HEK293 (cell line): Measurements from ENCODE around the gene YAF2.

ENCODE experiments used
- KLF10 ChIP-seq: fragments of 450-650 bp; IDR thresholded peaks from 2 replicates; pipeline ENCODE4 v1.5.1; 2018; ENCODE audit warnings: missing biosample characterization, mild to moderate bottlenecking, missing genetic modification characterization
- MYNN ChIP-seq: fragments of 450-650 bp; formaldehyde crosslinking; IDR thresholded peaks from 2 replicates; pipeline ENCODE4 v1.5.1; 2016; ENCODE audit warnings: missing biosample characterization, missing genetic modification characterization, borderline replicate concordance
- WT1 ChIP-seq: fragments of 450-650 bp; formaldehyde crosslinking; IDR thresholded peaks from 2 replicates; pipeline ENCODE4 v1.5.1; 2016; ENCODE audit warnings: missing biosample characterization, missing genetic modification characterization
- ZFP37 ChIP-seq: fragments of 450-650 bp; formaldehyde crosslinking; IDR thresholded peaks from 2 replicates; pipeline ENCODE4 v1.5.1; 2016; ENCODE audit warnings: missing biosample characterization, missing genetic modification characterization
- ZNF112 ChIP-seq: fragments of 450-650 bp; formaldehyde crosslinking; IDR thresholded peaks from 2 replicates; pipeline ENCODE4 v1.5.0; 2017; ENCODE audit warnings: missing biosample characterization, missing genetic modification characterization
- ZNF157 ChIP-seq: fragments of 450-650 bp; formaldehyde crosslinking; IDR thresholded peaks from 2 replicates; pipeline ENCODE4 v1.5.1; 2016; ENCODE audit warnings: missing biosample characterization, missing genetic modification characterization
- ZNF19 ChIP-seq: fragments of 450-650 bp; formaldehyde crosslinking; IDR thresholded peaks from 2 replicates; pipeline ENCODE4; 2016; ENCODE audit warnings: missing biosample characterization, missing genetic modification characterization, low read depth
- ZNF324 ChIP-seq: fragments of 450-650 bp; formaldehyde crosslinking; IDR thresholded peaks from 2 replicates; pipeline ENCODE4 v1.5.1; 2016; ENCODE audit warnings: missing biosample characterization, missing genetic modification characterization
- ZNF510 ChIP-seq: fragments of 450-650 bp; formaldehyde crosslinking; IDR thresholded peaks from 2 replicates; pipeline ENCODE4 v1.5.1; 2018; ENCODE audit warnings: mild to moderate bottlenecking, missing genetic modification characterization, missing biosample characterization; ENCODE audit not compliant: insufficient replicate concordance
- ZNF518A ChIP-seq: fragments of 450-650 bp; formaldehyde crosslinking; conservative IDR thresholded peaks from 2 replicates; pipeline ENCODE4 v1.5.1; 2016; ENCODE audit warnings: low read depth, missing biosample characterization, missing genetic modification characterization
- ZNF549 ChIP-seq: fragments of 450-650 bp; IDR thresholded peaks from 2 replicates; pipeline ENCODE4 v1.5.1; 2018; ENCODE audit warnings: missing biosample characterization, missing genetic modification characterization, mild to moderate bottlenecking, inconsistent platforms, moderate library complexity
- ZNF629 ChIP-seq: fragments of 450-650 bp; formaldehyde crosslinking; IDR thresholded peaks from 2 replicates; pipeline ENCODE4 v1.5.1; 2017; ENCODE audit warnings: missing biosample characterization, missing genetic modification characterization
- ZNF645 ChIP-seq: fragments of 450-650 bp; formaldehyde crosslinking; IDR thresholded peaks from 2 replicates; pipeline ENCODE4; 2016; ENCODE audit warnings: missing biosample characterization, missing genetic modification characterization
- ZNF654 ChIP-seq: fragments of 450-650 bp; formaldehyde crosslinking; IDR thresholded peaks from 2 replicates; pipeline ENCODE4 v1.5.1; 2016; ENCODE audit warnings: low read depth, missing biosample characterization, missing genetic modification characterization
- ZSCAN30 ChIP-seq: fragments of 450-650 bp; IDR thresholded peaks from 2 replicates; pipeline ENCODE4 v1.5.1; 2018; ENCODE audit warnings: missing biosample characterization, mild to moderate bottlenecking, missing genetic modification characterization, moderate library complexity
- ZSCAN5A ChIP-seq: fragments of 450-650 bp; formaldehyde crosslinking; IDR thresholded peaks from 2 replicates; pipeline ENCODE4 v1.5.1; 2016; ENCODE audit warnings: missing biosample characterization, missing genetic modification characterization
- ZXDB ChIP-seq: fragments of 450-650 bp; formaldehyde crosslinking; IDR thresholded peaks from 2 replicates; pipeline ENCODE4 v1.5.1; 2016; ENCODE audit warnings: missing biosample characterization, missing genetic modification characterization
- TF ChIP-seq, protein P1 (sequence below): fragments of 450-650 bp; formaldehyde crosslinking; IDR thresholded peaks from 2 replicates; pipeline ENCODE4 v1.5.1; 2016; ENCODE audit warnings: missing biosample characterization, missing genetic modification characterization
- TF ChIP-seq, protein P2 (sequence below): fragments of 450-650 bp; formaldehyde crosslinking; IDR thresholded peaks from 2 replicates; pipeline ENCODE4 v1.5.1; 2016; ENCODE audit warnings: missing biosample characterization, missing genetic modification characterization
- TF ChIP-seq, protein P3 (sequence below): fragments of 450-650 bp; formaldehyde crosslinking; IDR thresholded peaks from 2 replicates; pipeline ENCODE4 v1.5.1; 2016; ENCODE audit warnings: missing biosample characterization, missing genetic modification characterization
- TF ChIP-seq, protein P4 (sequence below): fragments of 450-650 bp; IDR thresholded peaks from 2 replicates; pipeline ENCODE4 v1.5.1; 2018; ENCODE audit warnings: missing biosample characterization, mild to moderate bottlenecking, missing genetic modification characterization

Gene YAF2

DNA sequence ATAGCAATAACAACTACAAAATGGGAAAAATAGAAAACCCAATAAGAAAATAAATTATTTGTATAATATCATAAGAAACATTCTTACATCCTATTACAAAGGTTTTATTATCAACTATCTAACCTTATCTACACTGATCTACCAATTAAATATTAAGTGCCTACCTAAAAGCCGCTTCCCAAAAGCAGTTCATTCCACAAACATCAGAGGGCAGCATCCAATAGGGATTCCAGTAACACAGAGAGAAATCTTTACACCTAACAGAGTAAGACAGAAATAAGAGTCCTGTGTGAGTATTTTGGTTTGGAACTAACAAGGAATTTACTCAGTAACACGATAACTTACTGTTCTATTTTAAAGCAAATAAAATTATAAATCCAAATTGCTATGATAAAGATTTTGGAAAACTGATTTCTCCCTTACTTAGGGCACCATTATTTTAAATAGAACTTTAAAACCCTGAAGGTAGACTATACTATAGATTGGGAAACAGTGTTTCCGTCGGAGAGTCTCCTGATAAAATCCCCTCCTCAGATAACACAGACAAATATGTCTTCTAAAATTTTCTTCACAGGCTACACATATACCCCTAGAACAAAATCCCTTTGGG is 108.3 kb downstream of the YAF2 start (continued):
- no peak for TF ChIP-seq ZNF518A
- TF ChIP-seq, protein P1, sequence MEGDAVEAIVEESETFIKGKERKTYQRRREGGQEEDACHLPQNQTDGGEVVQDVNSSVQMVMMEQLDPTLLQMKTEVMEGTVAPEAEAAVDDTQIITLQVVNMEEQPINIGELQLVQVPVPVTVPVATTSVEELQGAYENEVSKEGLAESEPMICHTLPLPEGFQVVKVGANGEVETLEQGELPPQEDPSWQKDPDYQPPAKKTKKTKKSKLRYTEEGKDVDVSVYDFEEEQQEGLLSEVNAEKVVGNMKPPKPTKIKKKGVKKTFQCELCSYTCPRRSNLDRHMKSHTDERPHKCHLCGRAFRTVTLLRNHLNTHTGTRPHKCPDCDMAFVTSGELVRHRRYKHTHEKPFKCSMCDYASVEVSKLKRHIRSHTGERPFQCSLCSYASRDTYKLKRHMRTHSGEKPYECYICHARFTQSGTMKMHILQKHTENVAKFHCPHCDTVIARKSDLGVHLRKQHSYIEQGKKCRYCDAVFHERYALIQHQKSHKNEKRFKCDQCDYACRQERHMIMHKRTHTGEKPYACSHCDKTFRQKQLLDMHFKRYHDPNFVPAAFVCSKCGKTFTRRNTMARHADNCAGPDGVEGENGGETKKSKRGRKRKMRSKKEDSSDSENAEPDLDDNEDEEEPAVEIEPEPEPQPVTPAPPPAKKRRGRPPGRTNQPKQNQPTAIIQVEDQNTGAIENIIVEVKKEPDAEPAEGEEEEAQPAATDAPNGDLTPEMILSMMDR (tag by site-specific recombination): peak; percentile 53; the same call in 1 of the 2 replicates
- TF ChIP-seq ZXDB (tag by site-specific recombination): 0 out of 2 replicates have a peak, but pooled peaks have one; percentile 22
- TF ChIP-seq, protein P2, sequence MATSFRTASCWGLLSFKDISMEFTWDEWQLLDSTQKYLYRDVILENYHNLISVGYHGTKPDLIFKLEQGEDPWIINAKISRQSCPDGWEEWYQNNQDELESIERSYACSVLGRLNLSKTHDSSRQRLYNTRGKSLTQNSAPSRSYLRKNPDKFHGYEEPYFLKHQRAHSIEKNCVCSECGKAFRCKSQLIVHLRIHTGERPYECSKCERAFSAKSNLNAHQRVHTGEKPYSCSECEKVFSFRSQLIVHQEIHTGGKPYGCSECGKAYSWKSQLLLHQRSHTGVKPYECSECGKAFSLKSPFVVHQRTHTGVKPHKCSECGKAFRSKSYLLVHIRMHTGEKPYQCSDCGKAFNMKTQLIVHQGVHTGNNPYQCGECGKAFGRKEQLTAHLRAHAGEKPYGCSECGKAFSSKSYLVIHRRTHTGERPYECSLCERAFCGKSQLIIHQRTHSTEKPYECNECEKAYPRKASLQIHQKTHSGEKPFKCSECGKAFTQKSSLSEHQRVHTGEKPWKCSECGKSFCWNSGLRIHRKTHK: no peak
- no peak for TF ChIP-seq WT1
- no peak for TF ChIP-seq ZNF157 (tag by site-specific recombination)
- no peak for TF ChIP-seq ZSCAN5A (tag by site-specific recombination)
- no peak for TF ChIP-seq ZNF549 (tag by site-specific recombination)
- TF ChIP-seq ZNF112 (tag by site-specific recombination): no peak
- TF ChIP-seq ZNF645 (tag by site-specific recombination): no peak
- TF ChIP-seq, protein P3, sequence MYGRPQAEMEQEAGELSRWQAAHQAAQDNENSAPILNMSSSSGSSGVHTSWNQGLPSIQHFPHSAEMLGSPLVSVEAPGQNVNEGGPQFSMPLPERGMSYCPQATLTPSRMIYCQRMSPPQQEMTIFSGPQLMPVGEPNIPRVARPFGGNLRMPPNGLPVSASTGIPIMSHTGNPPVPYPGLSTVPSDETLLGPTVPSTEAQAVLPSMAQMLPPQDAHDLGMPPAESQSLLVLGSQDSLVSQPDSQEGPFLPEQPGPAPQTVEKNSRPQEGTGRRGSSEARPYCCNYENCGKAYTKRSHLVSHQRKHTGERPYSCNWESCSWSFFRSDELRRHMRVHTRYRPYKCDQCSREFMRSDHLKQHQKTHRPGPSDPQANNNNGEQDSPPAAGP (tag by site-specific recombination): no peak
- TF ChIP-seq MYNN: peak; percentile 93
- 0 out of 2 replicates have a peak, but pooled peaks have one; percentile 23 for TF ChIP-seq ZNF629 (tag by site-specific recombination)
- TF ChIP-seq ZNF19 (tag by site-specific recombination): no peak
- TF ChIP-seq ZNF324 (tag by site-specific recombination): no peak
- no peak for TF ChIP-seq ZFP37 (tag by site-specific recombination)
- TF ChIP-seq ZSCAN30 (tag by site-specific recombination): 0 out of 2 replicates have a peak, but pooled peaks have one; percentile 41
- peak; percentile 93 for TF ChIP-seq ZNF654
- TF ChIP-seq KLF10 (tag by site-specific recombination): no peak
- TF ChIP-seq ZNF510 (tag by site-specific recombination): no peak
- TF ChIP-seq, protein P4, sequence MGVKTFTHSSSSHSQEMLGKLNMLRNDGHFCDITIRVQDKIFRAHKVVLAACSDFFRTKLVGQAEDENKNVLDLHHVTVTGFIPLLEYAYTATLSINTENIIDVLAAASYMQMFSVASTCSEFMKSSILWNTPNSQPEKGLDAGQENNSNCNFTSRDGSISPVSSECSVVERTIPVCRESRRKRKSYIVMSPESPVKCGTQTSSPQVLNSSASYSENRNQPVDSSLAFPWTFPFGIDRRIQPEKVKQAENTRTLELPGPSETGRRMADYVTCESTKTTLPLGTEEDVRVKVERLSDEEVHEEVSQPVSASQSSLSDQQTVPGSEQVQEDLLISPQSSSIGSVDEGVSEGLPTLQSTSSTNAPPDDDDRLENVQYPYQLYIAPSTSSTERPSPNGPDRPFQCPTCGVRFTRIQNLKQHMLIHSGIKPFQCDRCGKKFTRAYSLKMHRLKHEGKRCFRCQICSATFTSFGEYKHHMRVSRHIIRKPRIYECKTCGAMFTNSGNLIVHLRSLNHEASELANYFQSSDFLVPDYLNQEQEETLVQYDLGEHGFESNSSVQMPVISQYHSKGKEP (tag by site-specific recombination): no peak
